Stimulated activated naive CD4-positive, alpha-beta T cell (primary cell): ENCODE data around the gene XXYLT1.

Source experiments
- DNase-seq, 6 experiments: peaks; one replicate each; lab custom pipeline; 2025; lab: John Stamatoyannopoulos, UW

The XXYLT1 gene

DNA sequence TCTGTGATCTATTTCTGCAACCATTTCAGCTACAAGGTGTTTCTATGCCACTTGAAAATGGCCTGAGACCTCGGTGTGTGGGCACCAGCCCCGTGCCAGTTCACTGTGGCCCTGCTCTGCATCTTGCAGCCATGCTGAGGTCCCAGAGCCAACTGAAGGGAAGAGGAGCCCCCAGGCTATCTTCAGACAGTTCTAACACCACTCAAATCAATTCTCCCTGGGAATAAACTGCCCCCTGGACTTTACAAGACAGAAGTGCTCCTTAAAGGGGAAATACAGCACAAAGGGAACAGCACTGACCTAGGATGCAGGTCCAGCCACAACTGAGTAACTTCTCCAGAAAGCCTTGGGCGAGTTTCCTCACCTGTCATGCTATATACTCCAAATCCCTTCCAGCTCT is 3.9 kb downstream of the XXYLT1 start:
- no peak for DNase-seq

DNA sequence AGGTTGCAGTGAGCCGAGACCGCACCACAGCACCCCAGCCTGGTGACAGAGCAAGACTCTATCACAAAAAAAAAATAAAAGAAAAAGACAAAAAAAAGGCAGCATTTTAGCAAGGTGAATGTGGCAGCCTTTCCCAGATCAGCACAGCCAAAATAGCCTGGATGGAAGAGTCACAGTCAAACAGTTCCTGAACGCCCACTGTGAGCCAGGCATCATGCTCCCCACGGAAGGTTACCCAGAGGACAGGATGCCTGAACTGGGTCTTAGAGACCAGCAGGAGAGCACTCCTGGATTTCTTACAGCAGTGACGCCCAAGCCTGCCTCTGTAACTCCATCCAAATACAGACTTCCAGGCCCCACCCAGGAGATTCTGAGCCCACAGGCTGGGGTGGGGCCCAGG is 4.5 kb downstream of the XXYLT1 start:
- no peak for DNase-seq

DNA sequence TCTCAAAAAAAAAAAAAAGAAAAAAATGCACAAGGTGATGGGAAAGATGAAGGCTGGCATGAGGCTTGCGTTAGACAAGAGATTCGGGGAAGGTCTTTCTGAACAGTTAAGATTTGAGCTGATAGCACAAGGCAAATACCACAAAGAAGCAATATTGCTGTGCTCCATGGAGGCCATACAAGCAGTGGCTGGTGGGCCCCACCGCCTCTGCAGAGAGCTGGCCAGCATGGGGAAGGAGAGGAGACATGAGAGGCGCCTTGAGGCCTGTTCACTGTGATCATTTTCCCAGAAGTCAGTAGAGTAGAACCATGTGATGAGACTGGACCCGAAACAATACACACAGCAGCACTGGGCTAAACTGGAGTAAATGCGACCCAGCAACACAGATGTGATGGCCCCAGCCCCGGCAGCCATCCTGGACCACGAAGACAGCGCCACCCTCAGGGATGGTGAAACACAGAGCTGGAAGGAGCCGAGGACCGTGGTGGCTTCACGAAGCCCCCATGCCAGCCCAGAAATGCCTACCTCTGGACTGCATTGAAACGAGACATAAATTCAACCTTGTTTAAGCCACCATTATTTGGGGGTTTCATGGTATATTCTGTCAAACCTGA is 5.5 kb downstream of the XXYLT1 start:
- no peak for DNase-seq

DNA sequence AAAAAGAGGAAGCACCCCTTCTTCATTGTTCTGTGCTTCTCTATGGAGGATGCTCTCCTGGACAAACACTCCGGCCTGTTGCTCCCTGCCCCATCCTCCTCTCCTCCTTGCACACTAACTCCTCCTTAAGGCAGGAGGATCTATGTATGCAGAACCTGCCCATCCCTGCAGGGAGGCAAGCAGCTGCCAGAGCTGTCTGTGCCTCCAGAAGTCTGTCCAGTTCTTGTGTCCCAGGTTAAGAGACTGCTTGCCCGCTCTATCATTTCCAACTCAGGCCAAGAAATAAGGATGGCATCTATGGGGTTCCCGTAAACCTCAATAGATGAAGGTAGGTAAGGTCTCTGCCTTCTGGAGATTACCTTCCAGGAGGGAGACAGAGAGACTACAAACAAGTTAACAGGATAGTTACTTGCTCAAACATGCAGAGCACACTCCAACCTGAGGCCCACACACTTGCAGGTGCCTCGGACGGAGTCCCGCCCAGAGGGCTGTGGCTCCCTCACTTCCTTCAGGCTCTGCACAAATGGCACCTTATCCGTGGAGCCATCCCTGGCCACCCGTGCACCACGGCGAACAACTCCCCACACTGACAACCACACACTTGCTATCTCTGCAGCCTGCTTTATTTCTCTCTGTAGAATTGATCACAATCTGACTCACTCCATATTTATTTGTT is 6.9 kb downstream of the XXYLT1 start:
- DNase-seq, result no peak

DNA sequence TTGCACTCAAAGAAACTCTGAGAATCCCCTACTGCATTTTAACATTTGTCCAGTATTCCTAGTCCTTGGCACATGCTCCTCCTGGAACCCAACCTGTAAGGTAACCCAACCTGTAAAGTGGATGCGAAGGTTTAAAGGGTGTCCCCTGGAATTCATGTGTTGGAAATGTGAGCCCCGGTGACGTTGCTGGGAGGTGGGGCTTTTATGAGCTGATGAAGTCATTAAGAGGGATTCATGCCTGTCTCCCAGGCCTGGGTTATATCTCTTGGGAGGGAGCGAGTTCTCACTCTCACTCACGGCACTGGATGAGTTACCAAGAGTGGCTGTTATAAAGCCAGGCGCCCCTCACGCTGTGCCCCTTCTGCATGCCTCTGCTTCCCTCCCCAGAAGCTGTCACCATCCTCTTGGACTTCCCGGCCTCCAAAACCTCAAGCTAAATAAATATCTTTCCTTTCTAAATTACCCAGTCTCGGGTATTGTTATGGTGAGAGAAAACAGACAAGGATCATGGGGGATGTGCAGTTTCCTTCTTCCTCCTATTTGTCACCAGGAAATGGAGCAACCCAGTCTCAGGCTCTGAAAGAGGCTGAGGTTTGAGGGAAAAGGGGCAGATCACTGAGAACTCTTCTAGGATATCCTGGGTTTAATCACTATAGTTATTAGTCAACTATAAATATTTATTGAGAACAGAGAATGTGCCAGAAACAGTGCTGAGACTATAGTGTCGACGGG is 7.6 kb downstream of the XXYLT1 start:
- no peak for DNase-seq

DNA sequence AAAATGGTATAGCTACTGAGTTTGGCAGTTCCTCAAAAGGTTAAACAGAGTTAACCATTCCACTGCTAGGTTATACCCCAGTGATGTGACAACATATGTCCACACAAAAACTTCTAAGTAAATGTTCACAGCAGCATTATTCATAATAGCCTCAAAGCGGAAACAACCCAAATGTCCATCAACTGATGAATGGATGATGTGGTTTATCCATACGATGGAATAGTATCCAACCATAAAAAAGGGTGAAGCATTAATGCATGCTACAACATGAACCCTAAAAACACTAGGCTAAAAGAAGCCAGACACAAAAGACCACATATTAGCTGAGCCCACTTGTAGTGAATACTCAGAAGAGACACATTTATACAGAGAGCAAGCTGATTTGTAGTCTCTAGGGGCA is 9.0 kb downstream of the XXYLT1 start:
- no peak for DNase-seq

DNA sequence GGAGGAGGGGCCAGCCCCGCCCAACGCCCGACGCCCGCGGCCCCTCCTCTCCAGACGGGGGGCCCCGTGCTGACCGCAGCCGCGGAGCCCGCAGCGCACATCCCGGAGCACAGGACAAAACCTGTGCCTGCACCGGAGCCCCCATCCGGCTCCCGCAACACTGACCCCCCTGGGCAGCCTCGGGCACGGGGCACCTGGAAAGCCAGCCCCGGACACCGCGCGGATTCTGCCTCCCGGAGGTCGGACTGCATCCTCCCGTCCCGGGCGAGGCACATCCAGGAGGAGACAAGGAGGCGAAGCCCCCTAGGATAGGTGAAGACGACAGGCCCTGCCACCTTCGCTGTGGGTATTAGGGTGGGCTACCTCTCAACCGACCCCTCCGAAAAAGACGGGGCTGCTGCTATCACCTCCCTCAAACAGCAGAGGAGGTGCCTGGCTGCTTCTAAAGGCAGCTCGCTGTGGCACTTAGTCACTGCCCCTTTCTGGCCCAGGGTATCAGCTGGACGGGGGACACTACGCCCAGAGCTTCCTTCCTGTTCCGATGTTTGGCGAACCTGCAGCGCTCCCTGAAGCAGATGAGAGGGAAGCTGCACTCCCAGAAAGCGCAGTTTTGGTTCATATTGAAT is 10.6 kb downstream of the XXYLT1 start:
- DNase-seq, result peak in 2 of 6 experiments; percentile 32 to 33

DNA sequence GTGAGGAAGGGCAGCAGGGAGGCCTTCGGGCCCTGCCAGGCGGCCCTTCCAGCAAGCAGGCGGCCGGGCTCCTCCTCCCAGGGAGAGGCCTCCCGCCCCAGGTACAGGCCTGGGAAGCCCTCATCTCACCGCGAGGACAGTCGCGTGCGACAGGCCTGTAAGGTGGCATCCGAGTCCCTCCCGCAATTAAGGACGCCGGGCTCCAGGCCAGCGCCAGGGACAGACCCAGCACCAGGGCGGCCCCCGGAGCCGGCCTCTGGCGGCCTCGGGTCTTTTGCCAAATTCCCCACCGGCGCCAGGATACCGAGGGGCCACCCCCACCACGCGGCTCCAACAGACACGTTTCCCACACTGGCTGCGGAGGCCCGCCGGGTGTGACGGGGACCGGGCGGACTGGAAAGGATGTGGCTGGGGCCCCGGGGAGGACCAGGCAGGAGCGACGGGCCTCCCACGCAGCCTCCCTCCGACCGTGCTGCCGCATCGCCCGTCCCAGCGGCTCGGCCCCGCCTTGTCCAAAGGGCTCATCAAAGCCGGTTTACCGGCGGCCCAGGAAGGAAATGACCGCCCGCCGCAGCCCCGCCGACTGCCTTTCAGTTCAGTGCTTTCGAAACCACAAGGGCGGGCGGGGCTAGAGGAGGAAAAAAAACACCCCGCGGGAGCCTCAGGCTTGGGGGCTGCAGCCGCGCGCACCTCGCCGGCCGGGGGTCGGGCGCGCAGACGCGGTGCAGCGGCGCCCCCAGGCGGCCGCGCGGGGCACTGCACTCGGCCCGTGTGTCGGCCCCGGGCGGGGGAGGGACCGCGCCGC is 11.3 kb downstream of the XXYLT1 start:
- DNase-seq, result peak; percentile 72 to 84 (median 80)

DNA sequence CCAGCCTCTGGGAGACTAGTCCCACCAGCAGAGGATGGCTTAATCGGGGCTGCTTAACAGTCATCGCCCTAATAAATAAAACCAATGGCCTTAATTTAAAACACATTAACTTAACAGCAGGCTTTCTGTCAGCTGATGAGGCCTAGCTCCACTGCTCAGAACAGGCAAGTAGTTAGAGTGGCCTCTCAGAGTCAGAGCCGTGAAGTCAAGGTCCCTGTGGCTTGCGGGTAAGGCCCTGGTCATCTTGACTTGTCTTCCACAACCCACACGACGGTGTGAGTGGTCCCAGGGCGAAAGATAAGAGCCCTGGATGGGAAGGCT is 11.8 kb downstream of the XXYLT1 start:
- peak in 1 of 6 experiments; percentile 50 for DNase-seq

DNA sequence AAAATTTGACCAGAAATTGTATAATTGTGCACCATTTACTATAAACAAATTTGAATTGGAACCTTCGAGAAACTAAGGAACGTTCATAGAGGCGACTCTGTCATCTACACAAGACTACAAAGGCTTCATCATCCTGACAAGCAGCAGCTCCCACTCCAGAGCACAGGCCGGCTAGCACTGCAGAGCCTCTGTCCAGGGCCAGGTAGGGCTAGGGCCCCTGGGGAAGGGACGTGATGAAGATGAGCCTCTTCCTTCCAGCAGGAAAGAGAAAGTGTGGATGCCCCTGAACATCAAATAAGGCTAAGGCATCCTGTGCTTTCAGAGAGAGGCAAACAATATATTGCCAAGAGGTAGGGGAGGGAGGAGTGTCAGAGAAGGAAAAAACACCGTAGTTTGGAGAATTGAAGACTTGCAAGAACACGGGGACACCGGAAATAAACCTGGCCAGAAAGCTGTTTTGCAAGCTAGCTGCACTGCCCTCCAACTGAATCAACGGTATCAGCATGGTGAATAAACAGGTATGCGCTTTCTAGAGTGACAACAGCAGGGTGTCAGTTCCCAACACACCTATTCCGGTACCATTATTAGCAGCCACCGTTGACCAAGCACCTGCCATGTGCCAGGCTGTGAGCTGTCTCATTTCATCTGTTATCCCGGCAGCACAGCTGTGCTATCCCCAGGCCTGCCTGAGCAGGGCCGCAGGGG is 12.4 kb downstream of the XXYLT1 start:
- DNase-seq, result peak in 1 of 6 experiments; percentile 19

DNA sequence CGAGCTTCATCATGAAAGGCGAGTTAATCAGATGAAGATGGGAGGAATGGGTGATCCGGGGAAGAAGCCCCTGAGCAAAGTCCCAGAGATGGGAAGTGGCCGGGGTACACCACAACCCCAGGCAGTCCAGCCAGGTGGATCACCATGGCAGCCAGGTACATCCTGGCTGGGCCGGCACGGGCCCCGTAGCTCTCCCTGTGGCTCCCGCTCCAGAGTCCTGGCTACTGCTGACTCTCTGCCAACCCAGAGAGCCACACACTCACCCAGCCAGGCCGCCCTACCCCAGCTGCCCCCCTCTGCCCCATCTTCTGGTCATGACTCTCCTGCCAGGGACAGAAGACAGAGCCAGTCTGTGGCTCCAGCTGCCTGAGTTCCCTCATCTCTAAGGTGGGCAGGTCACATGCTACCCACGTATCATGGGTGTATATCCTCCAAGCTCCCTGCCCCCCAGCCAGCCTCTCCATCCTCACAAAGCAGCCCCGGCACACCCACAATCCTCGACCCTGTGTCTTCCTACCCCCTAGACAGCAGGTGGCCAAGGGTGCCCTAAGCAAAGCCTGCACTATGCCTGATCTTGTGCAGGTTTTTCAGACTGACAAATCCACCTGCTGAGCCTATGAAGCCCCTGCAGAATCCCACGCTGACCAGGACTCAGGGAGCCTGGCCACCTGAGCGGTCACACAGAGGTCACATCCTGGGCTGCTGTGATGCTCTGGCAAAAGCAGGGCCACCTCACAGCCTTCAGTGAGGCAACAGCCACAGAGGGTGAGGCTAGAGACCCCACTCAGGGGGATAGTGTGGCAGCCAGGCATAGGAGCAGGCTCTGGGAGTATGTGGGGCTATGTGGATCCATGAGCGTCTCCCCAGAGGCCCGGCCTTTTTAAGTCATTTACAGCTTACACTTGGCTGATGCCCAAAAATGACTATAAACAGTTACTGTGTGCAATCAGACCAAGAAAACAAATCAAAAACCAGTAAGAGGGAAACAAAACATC is 13.2 kb downstream of the XXYLT1 start:
- DNase-seq, result no peak

DNA sequence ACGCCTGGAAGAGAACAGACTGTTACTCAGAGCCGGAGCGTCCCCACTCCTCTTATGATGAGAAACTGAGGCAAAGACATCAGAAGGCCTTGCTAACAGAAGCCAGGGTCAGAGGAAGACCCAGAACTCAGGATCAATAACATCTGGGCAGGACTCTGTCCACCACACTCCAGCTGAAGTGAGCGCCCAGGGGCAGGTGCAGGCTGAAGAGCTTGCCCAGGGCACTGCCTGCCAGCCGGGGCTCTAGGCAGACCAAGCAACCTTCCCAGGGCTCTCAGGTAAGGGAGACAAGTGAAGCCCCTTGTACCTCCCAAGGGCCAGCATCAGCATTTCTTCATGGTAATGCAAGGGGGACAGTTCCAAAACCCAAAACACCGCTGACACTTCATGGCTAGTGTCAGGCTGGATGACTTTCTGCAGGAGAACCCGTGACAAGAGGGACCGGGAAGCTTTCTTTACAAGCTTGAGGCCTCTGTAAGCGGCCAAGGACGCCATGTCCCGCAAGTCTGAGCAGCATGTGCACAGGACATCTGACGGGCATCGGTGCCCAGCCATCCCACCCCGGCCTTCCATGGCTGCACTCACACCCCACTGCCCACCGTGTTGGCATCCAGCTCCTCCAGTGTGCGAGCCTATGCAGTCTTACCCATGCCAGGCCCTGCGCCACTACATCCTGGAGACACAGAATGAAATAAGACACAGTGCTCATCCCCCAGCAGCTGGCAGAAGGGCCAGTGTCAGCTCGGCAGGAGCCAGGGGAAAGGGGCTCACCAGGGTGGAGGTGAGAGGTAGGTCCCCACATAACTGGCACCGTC is 14.1 kb downstream of the XXYLT1 start:
- no peak for DNase-seq

DNA sequence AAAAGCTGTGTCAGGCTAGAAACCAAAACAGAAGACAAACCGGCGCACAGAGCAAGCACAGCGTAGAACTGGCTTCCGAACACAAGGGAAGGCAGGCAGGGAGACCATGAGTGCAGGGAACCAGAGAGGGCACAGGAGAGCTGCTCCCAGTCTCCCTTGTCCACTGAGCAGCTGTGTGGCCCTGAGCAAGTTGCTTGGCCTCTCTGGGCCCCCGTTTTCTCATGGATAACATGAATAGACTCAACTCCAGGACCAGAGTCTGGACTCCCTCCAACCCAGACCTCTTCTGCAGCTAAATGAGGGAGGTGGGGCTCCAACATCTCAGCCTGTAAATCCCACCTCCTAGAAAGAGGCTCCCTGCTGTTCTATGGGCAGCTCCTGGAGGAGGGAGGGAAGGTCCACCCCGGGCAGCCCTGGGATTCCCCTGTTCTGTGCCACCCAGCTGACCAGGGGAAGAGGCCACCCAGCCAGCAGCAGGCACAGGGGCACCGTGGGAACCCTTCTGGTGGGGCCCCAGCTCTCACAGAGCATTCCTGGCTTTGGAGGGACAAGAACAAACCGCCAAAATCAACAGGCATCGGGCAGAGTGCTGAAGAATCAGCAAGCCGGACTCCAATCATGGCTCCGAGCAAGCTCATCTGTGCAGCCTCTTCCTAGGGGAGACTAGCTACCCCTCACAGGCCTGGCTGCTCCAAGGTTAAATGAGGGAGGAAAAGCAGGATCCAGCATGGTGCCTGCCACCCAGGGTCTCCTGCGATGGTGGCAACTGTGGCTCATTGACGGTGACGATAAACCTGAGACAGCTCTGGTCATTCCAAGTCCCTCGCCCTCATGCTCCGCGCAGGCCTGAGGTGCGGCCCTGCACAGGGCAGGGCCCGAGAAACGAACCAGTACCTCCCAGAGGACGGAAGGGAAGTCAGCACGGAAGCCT is 15.1 kb downstream of the XXYLT1 start:
- DNase-seq, result no peak

DNA sequence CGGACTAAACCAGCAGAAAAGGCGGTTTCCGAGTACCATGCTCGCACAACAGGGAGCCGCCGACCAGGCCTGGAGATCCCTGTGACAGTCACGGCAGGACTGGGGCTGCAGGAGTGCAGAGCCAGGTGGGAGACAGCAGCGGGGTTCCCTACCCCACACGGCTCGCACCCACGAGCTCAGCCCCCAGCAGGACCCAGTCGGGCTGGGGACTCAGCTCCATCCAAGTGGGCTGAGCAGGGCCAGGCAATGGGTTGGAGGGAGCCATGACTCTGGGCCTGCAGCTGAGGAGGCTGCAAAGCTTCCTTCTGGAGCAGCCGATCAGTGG is 15.8 kb downstream of the XXYLT1 start:
- no peak for DNase-seq

DNA sequence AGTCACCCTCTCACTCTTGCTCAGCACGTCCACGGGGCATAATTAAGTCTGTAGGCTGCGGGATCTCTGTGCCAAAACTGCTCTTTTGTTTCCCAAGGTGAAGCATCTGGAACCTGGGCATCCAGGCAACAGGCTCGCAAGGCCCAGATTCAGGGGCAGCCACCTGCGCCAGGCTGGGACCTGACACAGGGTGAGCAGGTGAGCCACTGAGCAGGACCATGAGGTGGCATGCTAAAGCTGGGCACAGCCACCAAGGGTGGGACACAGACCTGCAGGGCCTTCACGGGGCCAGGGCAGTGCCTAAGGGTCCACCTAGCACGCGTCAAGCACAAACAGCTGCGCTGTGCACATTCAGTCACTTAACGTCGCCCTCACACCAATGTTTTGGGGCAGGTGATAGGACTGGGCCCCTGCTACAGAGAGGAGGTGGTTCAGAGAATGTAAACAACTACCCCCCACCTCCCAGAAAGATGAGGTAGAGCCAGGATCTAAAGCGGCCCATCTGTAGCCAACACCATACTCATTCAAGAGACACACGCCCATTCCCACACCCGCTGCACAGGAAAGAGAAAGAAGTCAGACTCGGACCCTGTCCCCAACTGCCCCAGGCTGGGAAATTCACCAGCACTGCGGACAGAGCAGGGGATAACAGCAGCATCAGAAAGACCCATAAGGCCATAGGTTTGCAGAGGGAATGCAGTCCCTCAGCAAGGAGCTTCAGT is 16.3 kb downstream of the XXYLT1 start:
- no peak for DNase-seq

DNA sequence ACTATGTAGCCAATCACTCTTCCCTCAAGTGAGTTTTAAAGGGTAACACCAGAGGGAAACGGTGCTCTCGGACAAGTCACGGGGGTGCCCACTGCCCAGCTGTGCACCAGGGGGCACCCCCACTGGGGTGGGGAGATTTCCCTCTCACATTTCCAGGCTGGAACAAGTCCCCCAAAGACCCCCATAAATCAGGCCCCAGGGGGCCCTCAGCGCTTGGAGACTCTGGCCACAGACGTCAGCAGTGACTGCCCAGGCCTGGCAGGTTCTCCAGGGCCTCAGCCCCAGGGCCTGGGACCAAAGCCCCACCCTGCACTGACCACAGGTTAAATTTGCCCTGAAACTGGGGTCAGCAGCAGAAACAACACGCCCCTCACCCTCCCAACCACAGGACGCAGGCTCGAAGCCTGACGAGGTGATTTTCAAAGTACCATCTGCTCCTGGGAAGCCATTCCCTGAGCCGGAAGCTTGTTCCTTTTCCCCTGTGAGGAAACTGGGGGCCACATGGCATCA is 17.0 kb downstream of the XXYLT1 start:
- no peak for DNase-seq

DNA sequence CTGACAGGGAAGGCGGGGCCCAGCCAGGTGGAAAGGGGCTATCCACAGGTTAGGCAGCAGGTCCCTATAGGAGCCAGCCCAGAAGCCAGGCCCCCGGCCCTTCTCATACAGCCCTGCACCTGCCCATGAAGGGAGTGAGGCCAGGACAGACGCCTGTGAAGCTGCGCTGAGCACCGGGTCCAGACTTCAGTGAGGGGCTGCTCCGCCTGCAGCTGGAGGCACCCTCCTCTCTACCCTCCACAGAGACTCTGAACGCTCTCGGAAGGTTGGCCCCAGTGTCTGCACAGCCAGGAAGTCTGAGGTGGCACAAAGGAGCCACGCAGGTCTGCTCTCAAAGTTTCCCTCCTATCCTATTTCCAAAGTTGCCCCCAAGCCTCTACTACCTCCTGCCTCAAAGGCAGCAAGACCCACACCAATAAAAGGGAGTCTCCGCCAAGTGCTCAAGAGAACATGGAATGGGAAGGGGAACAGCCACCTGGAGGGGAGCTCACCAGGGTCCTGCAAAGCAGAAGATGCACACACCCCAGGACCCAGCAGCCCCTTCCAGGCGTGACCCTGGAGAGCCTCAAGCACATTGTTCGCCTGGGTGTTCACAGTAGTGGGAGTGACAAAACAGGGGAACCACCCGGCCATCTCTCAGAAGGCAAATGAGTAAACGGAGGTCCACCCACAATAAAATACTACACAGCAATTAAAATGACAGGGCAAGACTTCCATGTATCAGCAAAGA is 19.5 kb downstream of the XXYLT1 start:
- DNase-seq, result no peak
